ENCODE measurements around the gene URM1. TPM values are rescaled to one million over a fixed set of nuclear protein-coding genes. Genes with fewer than 3 reads are reported as not detected.

The URM1 gene
- total RNA-seq, 4 donors from 2014 or later: 20.5 to 46.8 (median 30.2) TPM

GRCh38 chr9:128344931-128345605 is 26.1 kb upstream of the URM1 start:
- WGBS, 2 donors (ENCODE audit: low coverage in 1 of 2): 89 to 100% methylated on average over 2 to 5 of the region's 28 CpGs
- Histone ChIP-seq H3K4me1 (peaks cover 0 to 19% (median 4%) of the 10 kb centered on the region in 3 donors), H3K9me3 (no peaks in the 10 kb centered on the region), H3K27ac (no peak overlapping the region), H3K27me3 (no peaks in the 10 kb centered on the region), H3K36me3 (peaks cover 0 to 81% of the 10 kb centered on the region in 2 donors), H3K4me3 (no peak overlapping the region)
- TF ChIP-seq POLR2A (IDR thresholded peaks at IDR 0.05) (no peak), POLR2AphosphoS5 (IDR thresholded peaks at IDR 0.05) (no peak), CTCF (IDR thresholded peaks at IDR 0.05) (no peak), EP300 (IDR thresholded peaks at IDR 0.05) (no peak)
- no peak for ATAC-seq

- TF ChIP-seq EP300 (IDR thresholded peaks at IDR 0.05) (no peak), POLR2A (IDR thresholded peaks at IDR 0.05) (no peak), POLR2AphosphoS5 (IDR thresholded peaks at IDR 0.05) (no peak), CTCF (IDR thresholded peaks at IDR 0.05) (no peak)
- no peak for ATAC-seq
- peaks cover 0 to 95% of the 10 kb centered on the region in 2 donors for H3K36me3 ChIP-seq
Measured at GRCh38 chr9:128349125-128349524, 22.0 kb upstream of the URM1 start.

GRCh38 chr9:128349772-128350171 is 21.4 kb upstream of the URM1 start:
- TF ChIP-seq EP300 (IDR thresholded peaks at IDR 0.05) (no peak), CTCF (IDR thresholded peaks at IDR 0.05) (no peak), POLR2AphosphoS5 (IDR thresholded peaks at IDR 0.05) (no peak), POLR2A (IDR thresholded peaks at IDR 0.05) (no peak)
- no peaks in the 10 kb centered on the region for H3K27me3 ChIP-seq
- no peaks in the 10 kb centered on the region for H3K4me1 ChIP-seq
- no peak overlapping the region for H3K4me3 ChIP-seq
- no peaks in the 10 kb centered on the region for H3K9me3 ChIP-seq
- no peak overlapping the region for H3K27ac ChIP-seq
- 100% methylated on average over 6 of the region's 6 CpGs; no CpG with 5 or more reads in 1 of the 2 donors for WGBS, 2 donors (ENCODE audit: low coverage in 1 of 2)
- H3K36me3 ChIP-seq: peaks cover 0 to 95% of the 10 kb centered on the region in 2 donors
- ATAC-seq: no peak

More at GRCh38 chr9:128349125-128349524, 22.0 kb upstream of the URM1 start:
- Histone ChIP-seq H3K27me3 (no peaks in the 10 kb centered on the region), H3K9me3 (no peaks in the 10 kb centered on the region), H3K27ac (no peak overlapping the region), H3K4me1 (no peaks in the 10 kb centered on the region), H3K4me3 (no peak overlapping the region)
- 57% methylated on average over 1 of the region's 2 CpGs; no CpG with 5 or more reads in 1 of the 2 donors for WGBS, 2 donors (ENCODE audit: low coverage in 1 of 2)

- ATAC-seq: no peak
- no peaks in the 10 kb centered on the region for H3K27me3 ChIP-seq
- H3K36me3 ChIP-seq: peaks cover 0 to 87% of the 10 kb centered on the region in 2 donors
- H3K4me1 ChIP-seq: no peaks in the 10 kb centered on the region
- TF ChIP-seq POLR2A (IDR thresholded peaks at IDR 0.05): no peak
- TF ChIP-seq EP300 (IDR thresholded peaks at IDR 0.05): no peak
- TF ChIP-seq POLR2AphosphoS5 (IDR thresholded peaks at IDR 0.05): no peak
- TF ChIP-seq CTCF (IDR thresholded peaks at IDR 0.05): no peak
- no peaks in the 10 kb centered on the region for H3K9me3 ChIP-seq
- 90% methylated on average over 2 of the region's 19 CpGs; no CpG with 5 or more reads in 1 of the 2 donors for WGBS, 2 donors (ENCODE audit: low coverage in 1 of 2)
- H3K4me3 ChIP-seq: no peak overlapping the region
- H3K27ac ChIP-seq: no peak overlapping the region
Measured at GRCh38 chr9:128355451-128355850, 15.7 kb upstream of the URM1 start.

GRCh38 chr9:128358090-128358489 is 13.1 kb upstream of the URM1 start:
- Histone ChIP-seq H3K27ac (no peak overlapping the region), H3K4me3 (no peak overlapping the region), H3K27me3 (no peaks in the 10 kb centered on the region), H3K36me3 (peaks cover 0 to 65% of the 10 kb centered on the region in 2 donors), H3K4me1 (peaks cover 0 to 16% (median 12%) of the 10 kb centered on the region in 3 donors), H3K9me3 (no peaks in the 10 kb centered on the region)
- WGBS, 2 donors (ENCODE audit: low coverage in 1 of 2): 78 to 93% methylated on average over 4 to 6 of the region's 8 CpGs
- ATAC-seq: no peak
- TF ChIP-seq CTCF (IDR thresholded peaks at IDR 0.05) (no peak), POLR2A (IDR thresholded peaks at IDR 0.05) (no peak), POLR2AphosphoS5 (IDR thresholded peaks at IDR 0.05) (no peak), EP300 (IDR thresholded peaks at IDR 0.05) (no peak)
